GM18508 (cell line): ENCODE data around the gene CAMK2N2.

Experiments used
- ATAC-seq: cut with Tn5 transposase; IDR thresholded peaks from one replicate; pipeline ENCODE4 v1.9.1; 2021; ENCODE audit warnings: moderate number of reproducible peaks; ENCODE audit not compliant: insufficient read depth, unreplicated experiment

The CAMK2N2 gene

GRCh38 chr3:184228376-184229137 is 32.8 kb downstream of the CAMK2N2 start:
- ATAC-seq = no peak

- no peak for ATAC-seq
These were observed 33.8 kb downstream of the CAMK2N2 start for GRCh38 chr3:184227481-184227935.

- no peak for ATAC-seq
These were observed 37.4 kb downstream of the CAMK2N2 start for GRCh38 chr3:184223946-184224345.

GRCh38 chr3:184222521-184222920 is 38.8 kb downstream of the CAMK2N2 start:
- ATAC-seq = no peak

GRCh38 chr3:184218814-184219213 is 42.5 kb downstream of the CAMK2N2 start:
- ATAC-seq = no peak

- ATAC-seq = no peak
These were observed 49.6 kb downstream of the CAMK2N2 start for GRCh38 chr3:184211718-184212117.

- no peak for ATAC-seq
These were observed 50.1 kb downstream of the CAMK2N2 start for GRCh38 chr3:184211297-184211696.
